ENCODE measurements around the gene SKIDA1.

- TF ChIP-seq FOXP2 (optimal IDR thresholded peaks at IDR 0.05; ENCODE audit: control extremely low read depth, extremely low read length, insufficient read depth) (no peak), POLR2AphosphoS5 (IDR thresholded peaks at IDR 0.05; ENCODE audit: borderline replicate concordance, low read depth, low read length) (no peak), EZH2 (IDR thresholded peaks at IDR 0.05) (no peak)
Observed at GRCh38 chr10:21501731-21502347, 23.6 kb downstream of the SKIDA1 start.

Measured in SK-N-MC (cell line).